ENCODE measurements around the gene ING2. TPM values are rescaled to one million over a fixed set of nuclear protein-coding genes. Genes with fewer than 3 reads are reported as not detected.
"Not testable (repeated sequence)": the region's sequence is repeated elsewhere in the genome, so short reads cannot be mapped to it uniquely, and the experiment has no call there.

ING2 gene
- total RNA-seq, 6 experiments from 2014 or later = 11.0 to 15.8 (median 14.7) TPM

- Mint-ChIP-seq H3K4me1 (ENCODE audit: low read depth) (peaks cover 14% of the 10 kb centered on the region), H3K4me3 (no peak overlapping the region), H3K9me3 (peaks cover 16% of the 10 kb centered on the region), H3K36me3 (ENCODE audit: low read depth) (peaks cover 15% of the 10 kb centered on the region), H3K27ac (no peak overlapping the region), H3K27me3 (ENCODE audit: insufficient read depth) (peaks cover 30% of the 10 kb centered on the region)
- TF ChIP-seq CTCF (IDR thresholded peaks at IDR 0.05) = no peak
- no peak for DNase-seq
Observed at GRCh38 chr4:183544109-183544508, 39.3 kb downstream of the ING2 start.

GRCh38 chr4:183546376-183546775, 41.5 kb downstream of the ING2 start:
- no peak overlapping the region for H3K27ac Mint-ChIP-seq
- DNase-seq = no peak
- H3K27me3 Mint-ChIP-seq (ENCODE audit: insufficient read depth) = peaks cover 27% of the 10 kb centered on the region
- H3K4me1 Mint-ChIP-seq (ENCODE audit: low read depth) = peaks cover 4% of the 10 kb centered on the region
- TF ChIP-seq CTCF (IDR thresholded peaks at IDR 0.05) = no peak
- peaks cover 15% of the 10 kb centered on the region for H3K36me3 Mint-ChIP-seq (ENCODE audit: low read depth)
- H3K4me3 Mint-ChIP-seq = no peak overlapping the region
- peaks cover 16% of the 10 kb centered on the region for H3K9me3 Mint-ChIP-seq

GRCh38 chr4:183548306-183548705, 43.4 kb downstream of the ING2 start:
- no peaks in the 10 kb centered on the region for H3K4me1 Mint-ChIP-seq (ENCODE audit: low read depth)
- no peak for TF ChIP-seq CTCF (IDR thresholded peaks at IDR 0.05)
- no peak overlapping the region for H3K27ac Mint-ChIP-seq
- peaks cover 16% of the 10 kb centered on the region for H3K9me3 Mint-ChIP-seq
- no peak for DNase-seq
- no peak overlapping the region for H3K4me3 Mint-ChIP-seq
- H3K27me3 Mint-ChIP-seq (ENCODE audit: insufficient read depth) = peaks cover 26% of the 10 kb centered on the region
- H3K36me3 Mint-ChIP-seq (ENCODE audit: low read depth) = peaks cover 15% of the 10 kb centered on the region

GRCh38 chr4:183550345-183551093, 45.7 kb downstream of the ING2 start:
- no peak for TF ChIP-seq CTCF (IDR thresholded peaks at IDR 0.05)
- DNase-seq = no peak
- no peaks in the 10 kb centered on the region for H3K36me3 Mint-ChIP-seq (ENCODE audit: low read depth)
- H3K4me1 Mint-ChIP-seq (ENCODE audit: low read depth) = no peaks in the 10 kb centered on the region
- H3K4me3 Mint-ChIP-seq = no peak overlapping the region
- H3K27me3 Mint-ChIP-seq (ENCODE audit: insufficient read depth) = peaks cover 15% of the 10 kb centered on the region
- H3K27ac Mint-ChIP-seq = no peak overlapping the region
- no peaks in the 10 kb centered on the region; the same call in 1 of the 2 replicates for H3K9me3 Mint-ChIP-seq

GRCh38 chr4:183552274-183553146, 47.7 kb downstream of the ING2 start:
- H3K27me3 Mint-ChIP-seq (ENCODE audit: insufficient read depth) = peaks cover 14% of the 10 kb centered on the region
- no peak for TF ChIP-seq CTCF (IDR thresholded peaks at IDR 0.05)
- no peaks in the 10 kb centered on the region for H3K4me1 Mint-ChIP-seq (ENCODE audit: low read depth)
- no peak overlapping the region for H3K4me3 Mint-ChIP-seq
- no peak for DNase-seq
- H3K27ac Mint-ChIP-seq = no peak overlapping the region
- H3K9me3 Mint-ChIP-seq = no peaks in the 10 kb centered on the region
- H3K36me3 Mint-ChIP-seq (ENCODE audit: low read depth) = no peaks in the 10 kb centered on the region

- DNase-seq; H3K4me3 Mint-ChIP-seq; H3K27ac Mint-ChIP-seq; H3K36me3 Mint-ChIP-seq (ENCODE audit: low read depth); H3K4me1 Mint-ChIP-seq (ENCODE audit: low read depth); H3K9me3 Mint-ChIP-seq: not testable (repeated sequence)
- peaks cover 17% of the 10 kb centered on the region for H3K27me3 Mint-ChIP-seq (ENCODE audit: insufficient read depth)
Observed at GRCh38 chr4:183553147-183553478, 48.3 kb downstream of the ING2 start.
